Kidney glomerular epithelial cell (primary cell): ENCODE data around the gene ASPG.

Source experiments
- DNase-seq: peaks from one replicate; lab custom pipeline; 2025; lab: John Stamatoyannopoulos, UW

ASPG gene

GRCh38 chr14:104105071-104105821, 19.7 kb downstream of the ASPG start:
- DNase-seq = no peak

DNA sequence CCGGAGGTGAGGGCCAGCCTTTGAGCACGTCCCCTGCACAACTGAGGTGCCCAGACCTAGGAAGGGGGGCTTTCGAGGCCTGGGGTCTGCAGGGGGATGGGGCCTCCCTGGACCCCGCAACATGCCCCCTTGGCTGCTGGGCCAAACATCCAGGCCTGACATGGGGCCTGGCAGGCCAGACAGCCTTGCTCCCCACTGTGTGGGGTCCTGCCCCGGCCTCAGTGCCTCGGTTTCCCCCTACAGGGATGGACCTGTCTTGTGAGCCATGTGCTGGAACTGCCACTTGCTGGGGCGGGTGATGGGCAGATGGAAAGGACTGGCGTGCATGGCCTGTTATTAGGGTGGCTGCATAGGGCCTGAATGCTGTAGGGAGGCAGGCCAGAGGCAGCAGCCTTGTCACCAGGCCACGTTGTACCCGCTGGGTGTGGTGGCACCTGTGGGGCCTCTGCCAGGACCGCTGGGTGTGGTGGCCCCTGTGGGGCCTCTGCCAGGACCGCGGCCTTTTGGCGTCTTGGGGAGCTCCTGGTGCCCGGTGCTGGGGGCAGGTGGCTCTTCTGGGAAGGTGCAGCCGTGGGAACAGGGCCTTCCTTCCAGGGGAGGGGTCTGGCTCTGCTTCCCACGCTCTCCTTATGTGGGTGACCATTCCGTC, 20.4 kb downstream of the ASPG start:
- DNase-seq = no peak

GRCh38 chr14:104106471-104106991, 21.0 kb downstream of the ASPG start:
- DNase-seq = no peak

DNA sequence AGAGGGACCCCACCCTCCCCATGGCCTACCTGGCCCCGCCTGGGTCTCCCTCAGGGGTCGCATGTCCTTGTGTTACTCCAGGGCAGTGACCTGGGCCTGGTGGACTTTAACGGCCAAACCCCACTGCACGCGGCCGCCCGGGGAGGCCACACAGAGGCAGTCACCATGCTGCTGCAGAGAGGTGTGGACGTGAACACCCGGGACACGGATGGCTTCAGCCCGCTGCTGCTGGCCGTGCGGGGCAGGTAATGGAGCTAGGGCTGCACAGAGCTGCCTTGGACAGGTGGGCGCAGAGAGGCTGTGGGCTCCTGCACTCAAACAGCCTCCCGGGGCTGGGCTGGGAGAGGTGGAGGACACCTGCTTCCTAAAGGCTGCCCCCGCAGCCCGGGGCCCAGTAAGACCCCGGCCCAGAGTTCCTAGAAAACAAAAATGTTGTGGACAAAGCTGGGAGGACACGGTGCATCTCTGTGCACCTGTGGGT, 21.6 kb downstream of the ASPG start:
- DNase-seq = no peak

DNA sequence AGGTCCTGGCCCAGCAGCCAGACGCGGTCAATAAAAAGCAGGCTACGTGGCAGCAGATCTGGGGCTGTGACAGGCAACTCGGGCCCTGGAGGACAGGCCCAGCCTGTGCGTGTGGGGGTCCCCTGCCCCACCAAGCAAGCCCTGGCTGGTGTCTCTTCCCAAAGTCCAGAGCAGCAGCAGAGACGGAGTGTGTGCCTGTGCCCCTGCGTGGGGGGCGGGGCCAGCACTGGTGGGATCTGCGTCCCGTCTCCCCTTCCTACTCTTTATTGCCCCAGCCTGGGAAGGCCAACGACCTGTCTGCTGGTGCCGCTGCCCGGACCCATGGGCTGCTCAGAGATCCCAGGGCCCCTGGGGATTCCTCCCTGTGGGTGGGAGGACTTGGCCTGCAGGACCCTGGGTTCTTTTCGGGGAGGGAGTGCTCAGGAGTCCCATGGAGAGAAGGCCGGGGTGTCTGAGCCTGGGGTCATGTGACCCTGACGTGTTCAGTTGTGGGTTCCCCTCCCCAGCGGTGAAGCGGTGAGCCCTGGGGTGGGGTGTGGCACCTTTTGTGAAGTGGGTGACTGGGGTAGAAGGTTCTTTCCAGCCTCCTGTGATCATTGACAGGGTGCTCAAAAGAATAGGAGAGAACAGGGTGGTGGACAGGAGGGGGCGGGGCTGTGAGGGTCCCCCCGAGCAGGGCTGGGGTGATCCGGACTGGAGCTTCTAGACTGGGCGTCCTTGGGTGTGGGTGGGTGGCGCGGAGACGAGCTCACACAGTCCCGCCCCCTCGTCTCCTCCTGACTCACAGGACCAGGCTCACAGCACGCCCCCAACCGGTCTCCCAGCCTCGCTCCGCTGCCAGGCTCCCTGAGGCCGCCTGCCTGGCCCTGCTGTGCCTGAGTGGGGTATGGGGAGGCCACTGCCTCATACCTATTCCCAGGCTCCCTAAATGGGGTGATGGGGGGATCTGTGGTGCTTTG, 22.4 kb downstream of the ASPG start:
- no peak for DNase-seq

DNA sequence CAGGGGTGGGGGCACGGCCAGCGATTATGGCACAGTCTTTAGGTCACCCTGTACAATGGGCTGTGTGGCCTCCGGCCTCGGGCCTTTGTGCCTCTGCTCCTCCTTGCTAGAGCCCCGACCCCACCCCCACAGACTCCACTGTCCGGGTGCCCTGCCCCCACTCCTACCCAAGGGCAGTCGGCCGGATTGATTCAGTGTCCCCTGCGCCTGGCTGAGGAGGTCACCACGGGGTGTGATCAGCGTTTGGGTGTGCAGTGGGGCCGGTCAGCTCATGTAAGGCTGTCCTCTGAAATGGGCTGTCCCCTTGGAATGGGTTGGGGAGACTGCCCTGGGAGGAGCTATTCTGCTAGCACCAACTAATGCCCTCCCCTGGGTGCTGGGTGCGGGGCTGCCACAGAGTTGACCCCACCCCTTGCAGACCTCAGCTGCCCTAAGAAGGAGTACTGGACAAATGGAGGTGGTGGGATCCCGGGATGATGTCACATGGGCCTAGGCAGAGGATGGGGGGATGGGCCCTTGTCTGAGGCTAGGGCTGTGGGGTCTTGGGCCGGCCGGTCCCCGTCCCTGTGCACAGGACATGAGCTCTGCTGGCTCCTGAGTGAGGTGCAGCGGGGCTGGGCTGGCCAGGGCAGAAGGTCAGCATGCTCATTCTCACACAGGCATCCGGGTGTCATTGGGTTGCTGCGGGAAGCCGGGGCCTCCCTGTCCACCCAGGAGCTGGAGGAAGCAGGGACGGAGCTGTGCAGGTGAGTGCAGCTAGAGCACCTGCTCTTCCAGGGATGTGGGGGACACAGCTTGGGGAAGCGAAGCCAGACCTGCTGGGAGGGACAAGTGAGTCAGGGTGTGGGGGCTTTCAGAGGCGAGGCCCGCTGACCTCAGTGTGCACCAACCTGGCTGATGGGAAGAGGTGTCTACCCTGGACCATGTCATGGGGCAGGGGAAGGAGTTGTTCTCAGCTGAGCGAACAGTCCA, 23.4 kb downstream of the ASPG start:
- no peak for DNase-seq

- DNase-seq = no peak
Measured at GRCh38 chr14:104109731-104110361, 24.3 kb downstream of the ASPG start.

GRCh38 chr14:104110491-104111209, 25.1 kb downstream of the ASPG start:
- DNase-seq = no peak

GRCh38 chr14:104111301-104112112, 26.0 kb downstream of the ASPG start:
- no peak for DNase-seq

DNA sequence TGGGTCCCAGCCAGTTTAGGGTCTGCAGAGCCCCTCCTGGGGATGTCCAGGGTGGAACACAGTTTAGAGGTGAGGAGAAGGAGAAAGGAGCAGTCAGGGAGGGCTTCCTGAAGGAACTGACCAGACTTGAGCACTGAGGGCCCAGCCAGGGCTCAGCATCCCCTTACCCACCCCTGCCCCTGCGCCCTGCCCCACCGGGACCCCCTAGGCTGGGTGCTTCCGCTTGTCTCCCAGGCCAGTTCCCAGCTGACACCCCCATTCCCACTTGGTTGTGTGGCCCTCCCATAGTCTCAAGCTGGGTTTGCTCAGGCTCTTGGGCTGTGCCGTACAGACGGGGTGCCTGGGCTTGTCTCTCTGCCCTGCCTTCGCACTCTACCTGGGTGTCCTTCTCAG, 26.6 kb downstream of the ASPG start:
- no peak for DNase-seq

DNA sequence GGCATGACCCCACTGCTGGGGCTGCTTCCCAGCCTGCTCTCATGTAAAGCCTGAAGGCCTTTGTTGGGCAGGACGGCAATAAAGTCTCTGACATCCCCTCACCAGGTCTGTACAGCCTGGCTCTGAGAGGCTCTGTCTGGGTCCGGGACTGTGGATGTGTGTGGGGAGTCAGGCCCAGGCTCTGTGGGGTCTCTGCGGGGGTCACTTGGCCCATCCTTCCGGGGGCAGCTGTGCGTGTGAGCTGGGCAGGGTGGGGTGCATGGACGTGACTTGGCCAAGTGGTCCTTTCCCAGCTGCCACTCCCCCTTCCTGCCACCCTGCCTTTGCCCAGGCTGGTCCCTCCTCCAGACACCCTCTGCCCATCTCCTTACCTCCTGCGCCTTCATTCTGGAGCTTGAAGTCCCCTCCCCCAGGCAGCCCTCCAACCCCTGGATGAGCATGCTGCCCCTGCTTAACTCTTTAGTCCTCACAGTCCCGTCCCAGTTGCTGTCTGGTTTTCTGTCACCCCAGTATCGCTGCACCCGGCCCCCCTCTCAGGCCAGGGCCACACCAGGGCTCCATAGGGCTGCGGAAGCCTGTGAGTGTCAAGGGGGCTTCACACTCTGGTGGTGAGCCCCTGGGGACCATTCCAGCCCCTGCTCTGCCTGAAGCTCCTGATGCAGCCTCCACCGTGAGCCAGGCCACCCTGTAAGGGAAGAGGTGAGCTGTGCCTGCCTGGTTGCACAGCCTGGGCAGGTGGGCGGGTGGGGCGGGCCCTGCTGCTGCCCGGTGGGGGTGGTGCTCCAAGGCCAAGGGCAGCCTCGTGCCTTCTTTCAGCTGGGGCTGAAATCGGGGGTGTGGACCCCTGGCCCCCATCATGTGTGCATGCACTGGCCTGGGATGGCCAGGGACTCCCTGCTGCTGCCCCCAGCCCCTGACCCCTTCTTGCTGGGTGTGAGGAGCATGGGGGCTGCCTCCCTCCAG, 27.4 kb downstream of the ASPG start:
- DNase-seq = no peak

DNA sequence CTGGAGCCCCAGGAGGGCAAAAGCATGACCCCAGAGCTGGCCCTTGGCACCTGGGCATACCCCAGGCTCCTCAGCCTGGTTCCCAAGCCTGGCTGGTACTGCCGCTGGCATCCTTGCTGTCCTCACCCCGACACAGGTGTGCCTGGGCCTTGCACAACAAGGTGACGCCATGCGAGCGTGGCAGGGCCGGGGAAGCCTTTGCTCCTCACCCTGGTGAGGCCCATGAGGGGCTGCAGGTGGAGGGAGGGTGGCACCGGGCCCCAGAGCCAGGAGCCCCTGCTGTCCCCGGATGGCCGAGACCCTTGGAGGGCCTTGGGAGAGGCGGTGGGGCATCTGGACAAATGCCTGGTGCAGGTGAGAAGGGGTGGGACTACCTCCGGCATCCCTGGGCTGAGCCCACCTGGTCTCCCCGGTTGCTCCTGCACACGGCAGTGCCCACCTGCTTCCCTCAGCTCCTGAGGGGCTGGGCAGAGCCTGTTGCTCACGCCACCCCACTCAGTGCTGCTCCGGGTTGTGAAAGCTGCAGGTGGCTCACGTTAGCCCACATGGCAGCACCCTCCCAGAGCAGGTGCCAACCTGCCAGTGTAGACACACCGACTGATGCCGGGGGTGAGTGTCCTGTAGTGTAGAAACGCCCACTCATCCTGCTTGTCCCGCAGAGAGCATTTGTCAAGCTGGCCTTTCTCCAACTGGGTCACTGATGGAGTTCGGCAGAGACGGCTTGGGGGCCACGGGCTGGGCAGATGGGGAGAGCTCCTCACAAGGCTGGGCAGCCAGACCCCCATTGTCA, 28.3 kb downstream of the ASPG start:
- DNase-seq = no peak

DNA sequence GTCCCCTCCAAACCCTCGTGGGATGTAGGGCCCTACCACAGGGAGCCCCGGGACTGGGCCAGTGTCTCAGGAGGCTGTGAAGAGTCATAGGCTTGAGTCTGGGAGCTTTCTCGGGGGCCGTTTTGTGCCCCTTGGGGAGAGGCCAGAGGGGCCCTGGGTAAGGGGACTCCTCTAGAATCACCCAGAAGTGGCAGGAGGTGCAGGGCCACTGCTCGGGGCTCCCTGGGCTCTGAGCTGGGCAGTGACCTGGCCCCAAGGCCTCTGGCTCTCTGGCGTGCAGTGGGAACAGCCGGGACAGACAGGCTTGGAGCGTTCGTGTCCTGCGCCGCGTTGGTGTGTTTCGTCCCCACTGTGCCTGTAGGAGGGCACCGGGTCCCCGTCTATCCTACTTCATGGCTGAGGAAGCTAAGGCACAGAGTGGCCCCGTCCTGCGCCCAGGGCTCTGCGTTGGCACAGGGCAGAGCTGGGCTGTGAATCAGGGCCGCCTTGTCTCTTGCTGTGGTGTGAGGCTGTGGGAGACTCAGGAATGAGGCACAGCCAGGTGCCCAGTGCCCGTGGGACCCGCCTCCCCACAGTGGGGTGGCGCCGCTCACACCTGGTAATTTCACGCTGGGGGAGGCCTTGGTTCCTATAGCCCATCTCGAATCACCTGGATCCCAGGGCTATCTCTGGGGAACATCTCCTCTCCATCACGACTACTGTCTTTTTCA, 29.1 kb downstream of the ASPG start:
- no peak for DNase-seq

DNA sequence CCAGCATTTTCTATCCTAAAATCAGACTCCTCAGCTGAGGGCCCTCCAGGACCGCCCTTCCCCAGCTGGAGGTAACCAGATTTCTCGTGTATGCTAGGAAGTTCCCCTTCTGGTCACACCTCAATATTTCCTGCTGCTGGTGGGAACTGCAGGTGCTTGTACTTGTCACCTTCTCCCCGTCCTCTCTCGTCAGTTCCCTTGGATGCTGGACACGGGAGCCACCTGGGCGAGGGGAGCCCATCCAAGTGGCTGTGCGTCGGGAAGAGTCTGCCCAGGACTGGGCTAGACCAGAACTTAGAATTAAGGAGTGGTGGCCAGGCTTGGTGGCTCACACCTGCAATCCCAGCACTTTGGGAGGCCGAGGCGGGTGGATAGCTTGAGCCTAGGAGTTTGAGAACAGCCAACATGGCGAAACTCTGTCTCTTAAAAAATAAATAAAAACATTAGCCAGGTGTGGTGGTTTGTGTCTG, 29.7 kb downstream of the ASPG start:
- no peak for DNase-seq

DNA sequence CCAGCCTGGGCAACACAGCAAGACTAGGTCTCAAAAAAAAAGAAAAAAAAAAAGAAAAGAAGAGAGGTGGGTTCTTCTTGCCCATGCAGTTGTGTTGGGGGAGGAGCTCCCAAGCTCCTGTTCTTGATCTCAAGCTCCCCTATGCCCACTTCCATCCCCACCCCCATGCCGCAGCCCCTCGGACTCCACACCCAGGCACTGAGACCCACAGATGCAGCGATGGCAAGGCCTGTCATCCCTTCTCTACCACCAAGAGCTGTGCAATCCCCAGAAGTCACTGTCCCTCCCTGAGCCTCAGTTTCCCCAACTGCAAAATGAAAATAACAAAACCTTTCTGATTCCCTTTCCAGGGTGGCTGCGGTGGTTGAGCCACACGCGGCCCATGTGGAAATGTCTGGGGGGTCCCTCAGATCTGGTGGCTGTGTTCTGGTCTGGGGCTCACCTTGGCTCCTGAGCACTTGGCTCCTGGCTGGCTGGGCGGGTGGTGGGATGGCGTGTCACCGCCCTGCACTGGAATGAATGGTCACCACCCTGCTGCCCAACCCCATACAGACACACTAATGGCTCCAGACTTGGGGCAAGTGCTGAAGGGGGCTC, 30.3 kb downstream of the ASPG start:
- DNase-seq = no peak

DNA sequence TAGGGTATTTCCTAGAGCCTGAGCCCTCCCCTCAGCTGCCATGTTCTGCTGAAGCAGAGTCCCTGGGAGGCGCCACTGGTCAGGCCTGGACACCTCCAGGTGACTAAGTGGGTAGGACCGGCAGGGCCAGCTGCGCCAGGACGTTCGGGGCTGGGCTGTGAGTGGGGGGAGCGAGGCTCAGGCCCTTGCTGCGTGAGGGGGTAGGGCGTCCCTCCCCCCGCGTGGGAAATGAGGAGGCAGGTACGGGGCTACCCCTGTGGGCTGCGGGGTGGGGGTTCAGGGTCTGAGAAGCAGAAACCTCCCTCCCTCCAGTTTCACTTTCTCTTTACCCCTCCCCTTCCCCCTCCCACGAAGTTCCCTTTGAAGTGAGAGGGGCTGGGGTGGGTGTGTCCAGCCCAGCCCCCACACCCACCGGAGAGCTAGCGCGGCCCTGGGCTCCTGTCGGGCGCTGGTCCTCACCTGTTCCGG, 30.8 kb downstream of the ASPG start:
- no peak for DNase-seq
